HepG2 (cell line): ENCODE data around the gene PANK2. TPM values are rescaled to one million over a fixed set of nuclear protein-coding genes. Genes with fewer than 3 reads are reported as not detected.
A peak's percentile ranks its signal among the peaks of the same experiment; 100 is the strongest.

Source experiments
- BHLHE40 ChIP-seq: IDR thresholded peaks from 2 replicates; pipeline ENCODE4 v1.6.1; 2011; ENCODE audit warnings: low read length, improper control_type of control experiment
- CERS6 ChIP-seq: sonication (generic); formaldehyde crosslinking; IDR thresholded peaks from 2 replicates; pipeline ENCODE4 v1.5.0; 2020; ENCODE audit warnings: missing genetic modification reagents
- FOXK1 ChIP-seq: sonication (generic); formaldehyde crosslinking; IDR thresholded peaks from 2 replicates; pipeline ENCODE4 v1.4.0; 2020; ENCODE audit warnings: low read depth, missing genetic modification reagents, borderline replicate concordance
- KLF12 ChIP-seq: sonication (generic); formaldehyde crosslinking; IDR thresholded peaks from 2 replicates; pipeline ENCODE4 v1.4.0; 2020; ENCODE audit warnings: missing genetic modification reagents, borderline replicate concordance
- MAFK ChIP-seq, 2 experiments: IDR thresholded peaks in 1 of 2; conservative IDR thresholded peaks in 1 of 2; 2 replicates each; pipeline ENCODE4 v1.6.1; 2011; ENCODE audit warnings: improper control_type of control experiment in 2 of 2, low read length in 2 of 2
- NCOR1 ChIP-seq: fragments of 200-600 bp; sonication (generic); IDR thresholded peaks from 2 replicates; pipeline ENCODE4 v1.7.0; 2017; ENCODE audit warnings: antibody characterized with exemption, low read length, borderline replicate concordance
- SAFB2 ChIP-seq: sonication (generic); formaldehyde crosslinking; IDR thresholded peaks from 2 replicates; pipeline ENCODE4 v1.5.1; 2020; ENCODE audit warnings: missing genetic modification reagents, low read depth, mild to moderate bottlenecking, borderline replicate concordance
- XRCC5 ChIP-seq: fragments of 200-400 bp; formaldehyde crosslinking; optimal IDR thresholded peaks from 2 replicates; pipeline ENCODE3; 2017; ENCODE audit warnings: mild to moderate bottlenecking, low read length
- ZBTB34 ChIP-seq: sonication (generic); formaldehyde crosslinking; IDR thresholded peaks from 2 replicates; pipeline ENCODE4 v1.8.0; 2022; ENCODE audit warnings: mild to moderate bottlenecking, missing genetic modification reagents
- ZBTB38 ChIP-seq: sonication (generic); formaldehyde crosslinking; IDR thresholded peaks from 2 replicates; pipeline ENCODE4 v1.5.1; 2020; ENCODE audit warnings: mild to moderate bottlenecking, missing genetic modification reagents
- ZNF20 ChIP-seq: sonication (generic); formaldehyde crosslinking; IDR thresholded peaks from 2 replicates; pipeline ENCODE4 v1.4.0; 2020; ENCODE audit warnings: mild to moderate bottlenecking, moderate library complexity, missing genetic modification reagents
- ZNF317 ChIP-seq: sonication (generic); formaldehyde crosslinking; IDR thresholded peaks from 2 replicates; pipeline ENCODE4 v1.5.0; 2020; ENCODE audit warnings: mild to moderate bottlenecking, missing genetic modification reagents
- ZNF496 ChIP-seq: sonication (generic); formaldehyde crosslinking; IDR thresholded peaks from 2 replicates; pipeline ENCODE4 v1.8.1; 2023; ENCODE audit warnings: mild to moderate bottlenecking, moderate library complexity, missing genetic modification reagents; ENCODE audit not compliant: insufficient replicate concordance
- ZNF563 ChIP-seq: sonication (generic); formaldehyde crosslinking; IDR thresholded peaks from 2 replicates; pipeline ENCODE4 v1.8.0; 2022; ENCODE audit warnings: mild to moderate bottlenecking, moderate library complexity, missing genetic modification reagents
- ZNF615 ChIP-seq: sonication (generic); formaldehyde crosslinking; IDR thresholded peaks from 2 replicates; pipeline ENCODE4 v1.5.0; 2020; ENCODE audit warnings: mild to moderate bottlenecking, missing genetic modification reagents, borderline replicate concordance
- ZNF749 ChIP-seq: sonication (generic); formaldehyde crosslinking; IDR thresholded peaks from 2 replicates; pipeline ENCODE4 v1.8.0; 2022; ENCODE audit warnings: mild to moderate bottlenecking, missing genetic modification reagents, moderate library complexity, borderline replicate concordance
- ZNF891 ChIP-seq: sonication (generic); formaldehyde crosslinking; IDR thresholded peaks from 2 replicates; pipeline ENCODE4 v1.5.0; 2020; ENCODE audit warnings: mild to moderate bottlenecking, missing genetic modification reagents
- ZSCAN20 ChIP-seq: sonication (generic); formaldehyde crosslinking; IDR thresholded peaks from 2 replicates; pipeline ENCODE4 v1.4.0; 2020; ENCODE audit warnings: missing genetic modification reagents, mild to moderate bottlenecking, borderline replicate concordance
- polyA plus RNA-seq, 8 experiments: library from polyadenylated mRNA; depleted of rRNA in 3 of 8; stranded (reverse) in 7 of 8; unstranded in 1 of 8; fragments of >200 nt; fragmentation: Illumina TruSeq in 4 of 8; extraction: Trizol in 4 of 8; gene quantifications; 2 replicates each; pipeline versions ENCODE4 v1.2.1 to v1.2.3, GENCODE V29; 2011 to 2016; ENCODE audit warnings: low read depth in 4 of 8, missing spikeins in 1 of 8, mixed read lengths in 1 of 8; ENCODE audit not compliant: insufficient read depth in 1 of 8
- total RNA-seq, 5 experiments: library from RNA; depleted of rRNA; stranded (reverse); fragments of >200 nt; fragmentation: Illumina TruSeq; extraction: Trizol; gene quantifications; 2 replicates each; pipeline ENCODE4 v1.2.3, GENCODE V29; 2016; ENCODE audit warnings: low read depth in 1 of 5
- TF ChIP-seq, protein P1 (sequence below): sonication (generic); formaldehyde crosslinking; IDR thresholded peaks from 2 replicates; pipeline ENCODE4 v1.4.0; 2020; ENCODE audit warnings: missing genetic modification reagents, borderline replicate concordance
- TF ChIP-seq, protein P2 (sequence below): sonication (generic); formaldehyde crosslinking; IDR thresholded peaks from 2 replicates; pipeline ENCODE4 v1.4.0; 2020; ENCODE audit warnings: missing genetic modification reagents, borderline replicate concordance

Gene PANK2
- total and polyA plus RNA-seq, 2 of the 13 experiments (the other 11 are each of a cell fraction or from before 2014, with no cell fraction given), result 39.2 to 123 TPM

GRCh38 chr20:3869839-3870634 is 19.1 kb upstream of the PANK2 start (continued):
- no peak for TF ChIP-seq ZNF20
- no peak for TF ChIP-seq CERS6 (CRISPR knock-in tag)
- no peak for TF ChIP-seq ZNF749 (CRISPR knock-in tag)
- TF ChIP-seq, protein P1, sequence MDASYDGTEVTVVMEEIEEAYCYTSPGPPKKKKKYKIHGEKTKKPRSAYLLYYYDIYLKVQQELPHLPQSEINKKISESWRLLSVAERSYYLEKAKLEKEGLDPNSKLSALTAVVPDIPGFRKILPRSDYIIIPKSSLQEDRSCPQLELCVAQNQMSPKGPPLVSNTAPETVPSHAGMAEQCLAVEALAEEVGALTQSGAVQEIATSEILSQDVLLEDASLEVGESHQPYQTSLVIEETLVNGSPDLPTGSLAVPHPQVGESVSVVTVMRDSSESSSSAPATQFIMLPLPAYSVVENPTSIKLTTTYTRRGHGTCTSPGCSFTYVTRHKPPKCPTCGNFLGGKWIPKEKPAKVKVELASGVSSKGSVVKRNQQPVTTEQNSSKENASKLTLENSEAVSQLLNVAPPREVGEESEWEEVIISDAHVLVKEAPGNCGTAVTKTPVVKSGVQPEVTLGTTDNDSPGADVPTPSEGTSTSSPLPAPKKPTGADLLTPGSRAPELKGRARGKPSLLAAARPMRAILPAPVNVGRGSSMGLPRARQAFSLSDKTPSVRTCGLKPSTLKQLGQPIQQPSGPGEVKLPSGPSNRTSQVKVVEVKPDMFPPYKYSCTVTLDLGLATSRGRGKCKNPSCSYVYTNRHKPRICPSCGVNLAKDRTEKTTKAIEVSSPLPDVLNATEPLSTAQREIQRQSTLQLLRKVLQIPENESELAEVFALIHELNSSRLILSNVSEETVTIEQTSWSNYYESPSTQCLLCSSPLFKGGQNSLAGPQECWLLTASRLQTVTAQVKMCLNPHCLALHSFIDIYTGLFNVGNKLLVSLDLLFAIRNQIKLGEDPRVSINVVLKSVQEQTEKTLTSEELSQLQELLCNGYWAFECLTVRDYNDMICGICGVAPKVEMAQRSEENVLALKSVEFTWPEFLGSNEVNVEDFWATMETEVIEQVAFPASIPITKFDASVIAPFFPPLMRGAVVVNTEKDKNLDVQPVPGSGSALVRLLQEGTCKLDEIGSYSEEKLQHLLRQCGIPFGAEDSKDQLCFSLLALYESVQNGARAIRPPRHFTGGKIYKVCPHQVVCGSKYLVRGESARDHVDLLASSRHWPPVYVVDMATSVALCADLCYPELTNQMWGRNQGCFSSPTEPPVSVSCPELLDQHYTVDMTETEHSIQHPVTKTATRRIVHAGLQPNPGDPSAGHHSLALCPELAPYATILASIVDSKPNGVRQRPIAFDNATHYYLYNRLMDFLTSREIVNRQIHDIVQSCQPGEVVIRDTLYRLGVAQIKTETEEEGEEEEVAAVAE (CRISPR knock-in tag), result no peak
- TF ChIP-seq ZNF891 (CRISPR knock-in tag), result peak; percentile 52; the same call in 1 of the 2 replicates
- TF ChIP-seq NCOR1, result no peak
- TF ChIP-seq, protein P2, sequence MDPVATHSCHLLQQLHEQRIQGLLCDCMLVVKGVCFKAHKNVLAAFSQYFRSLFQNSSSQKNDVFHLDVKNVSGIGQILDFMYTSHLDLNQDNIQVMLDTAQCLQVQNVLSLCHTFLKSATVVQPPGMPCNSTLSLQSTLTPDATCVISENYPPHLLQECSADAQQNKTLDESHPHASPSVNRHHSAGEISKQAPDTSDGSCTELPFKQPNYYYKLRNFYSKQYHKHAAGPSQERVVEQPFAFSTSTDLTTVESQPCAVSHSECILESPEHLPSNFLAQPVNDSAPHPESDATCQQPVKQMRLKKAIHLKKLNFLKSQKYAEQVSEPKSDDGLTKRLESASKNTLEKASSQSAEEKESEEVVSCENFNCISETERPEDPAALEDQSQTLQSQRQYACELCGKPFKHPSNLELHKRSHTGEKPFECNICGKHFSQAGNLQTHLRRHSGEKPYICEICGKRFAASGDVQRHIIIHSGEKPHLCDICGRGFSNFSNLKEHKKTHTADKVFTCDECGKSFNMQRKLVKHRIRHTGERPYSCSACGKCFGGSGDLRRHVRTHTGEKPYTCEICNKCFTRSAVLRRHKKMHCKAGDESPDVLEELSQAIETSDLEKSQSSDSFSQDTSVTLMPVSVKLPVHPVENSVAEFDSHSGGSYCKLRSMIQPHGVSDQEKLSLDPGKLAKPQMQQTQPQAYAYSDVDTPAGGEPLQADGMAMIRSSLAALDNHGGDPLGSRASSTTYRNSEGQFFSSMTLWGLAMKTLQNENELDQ (CRISPR knock-in tag), result no peak
- TF ChIP-seq SAFB2 (CRISPR knock-in tag), result no peak
- TF ChIP-seq ZBTB38 (CRISPR knock-in tag), result no peak
- TF ChIP-seq ZNF317, result no peak
- no peak for TF ChIP-seq ZNF496 (CRISPR knock-in tag)
- TF ChIP-seq BHLHE40, result no peak
- no peak for TF ChIP-seq ZNF563 (CRISPR knock-in tag)
- TF ChIP-seq XRCC5, result no peak
- TF ChIP-seq ZBTB34, result no peak
- no peak for TF ChIP-seq ZSCAN20 (CRISPR knock-in tag)
- TF ChIP-seq MAFK (conservative IDR thresholded peaks at IDR 0.05 in 1 of 2, IDR thresholded peaks at IDR 0.05 in 1 of 2; ENCODE audit: low read length in 2 of 2), result no peak
- TF ChIP-seq ZNF615 (CRISPR knock-in tag), result no peak
- no peak for TF ChIP-seq FOXK1 (CRISPR knock-in tag)
- no peak for TF ChIP-seq KLF12 (CRISPR knock-in tag)
